Neural progenitor cell (in vitro differentiated cells): ENCODE data around the gene GMDS.

Experiments
- CTCF ChIP-seq: fragments of 200-600 bp; sonication (generic); IDR thresholded peaks from 2 replicates; pipeline ENCODE4 v1.5.1; 2017; ENCODE audit warnings: antibody characterized with exemption, mild to moderate bottlenecking
- EZH2phosphoT487 ChIP-seq: fragments of 200-600 bp; sonication (generic); IDR thresholded peaks from 2 replicates; pipeline ENCODE4 v1.6.1; 2017; ENCODE audit warnings: antibody characterized with exemption

- TF ChIP-seq CTCF: no peak
- no peak for TF ChIP-seq EZH2phosphoT487
Observed at GRCh38 chr6:1925743-1926430, 319.5 kb downstream of the GMDS start.
